MM.1S (cell line): ENCODE measurements around the gene SLC11A1.

ENCODE experiments used
- DNase-seq: peaks from one replicate; pipeline ENCODE4 v3.0.0-alpha.2; 2015
- H2AFZ ChIP-seq: fragments of 300-600 bp; sonication (generic); 2 replicates; pipeline ENCODE4 v1.6.0; 2016; ENCODE audit warnings: antibody characterized with exemption, low read length
- H3F3A ChIP-seq: fragments of 300-600 bp; sonication (generic); 2 replicates; pipeline ENCODE4 v1.6.1; 2016; ENCODE audit warnings: mild to moderate bottlenecking, antibody characterized with exemption, low read length, moderate library complexity, mixed read lengths; ENCODE audit not compliant: insufficient read depth
- H3K27ac ChIP-seq: fragments of 300-600 bp; sonication (generic); 2 replicates; pipeline ENCODE4 v1.5.1; 2016; ENCODE audit warnings: mild to moderate bottlenecking, low read length
- H3K27me3 ChIP-seq: fragments of 300-600 bp; sonication (generic); replicated peaks from 2 replicates; pipeline ENCODE4 v1.6.0; 2016; ENCODE audit warnings: low read length; ENCODE audit not compliant: insufficient read depth
- H3K36me3 ChIP-seq: fragments of 300-600 bp; sonication (generic); replicated peaks from 2 replicates; pipeline ENCODE4 v1.6.1; 2016; ENCODE audit warnings: mild to moderate bottlenecking, low read length, mixed read lengths; ENCODE audit not compliant: insufficient read depth
- H3K4me1 ChIP-seq: fragments of 300-600 bp; sonication (generic); 2 replicates; pipeline ENCODE4 v1.6.1; 2016; ENCODE audit warnings: low read length, mixed read lengths
- H3K4me2 ChIP-seq: fragments of 300-600 bp; sonication (generic); 2 replicates; pipeline ENCODE4 v1.6.0; 2016; ENCODE audit warnings: low read depth, low read length
- H3K4me3 ChIP-seq: fragments of 300-600 bp; sonication (generic); 2 replicates; pipeline ENCODE4 v1.5.1; 2016; ENCODE audit warnings: low read length, mixed read lengths
- H3K79me2 ChIP-seq: fragments of 300-600 bp; sonication (generic); 2 replicates; pipeline ENCODE4 v1.6.1; 2016; ENCODE audit warnings: mixed run types, low read length, mixed read lengths
- H3K9ac ChIP-seq: fragments of 300-600 bp; sonication (generic); 2 replicates; pipeline ENCODE4 v1.6.1; 2016; ENCODE audit warnings: low read length, mixed read lengths
- H3K9me2 ChIP-seq: fragments of 300-600 bp; sonication (generic); replicated peaks from 2 replicates; pipeline ENCODE4 v1.6.1; 2016; ENCODE audit warnings: mild to moderate bottlenecking, low read length, mixed read lengths; ENCODE audit not compliant: insufficient read depth
- H3K9me3 ChIP-seq: fragments of 300-600 bp; sonication (generic); replicated peaks from 2 replicates; pipeline ENCODE4 v1.6.1; 2016; ENCODE audit warnings: mild to moderate bottlenecking, low read length, mixed read lengths; ENCODE audit not compliant: insufficient read depth
- H4K20me1 ChIP-seq: fragments of 300-600 bp; sonication (generic); 2 replicates; pipeline ENCODE4 v1.6.1; 2016; ENCODE audit warnings: mild to moderate bottlenecking, low read length, moderate library complexity, mixed read lengths; ENCODE audit not compliant: insufficient read depth
- EZH2 ChIP-seq: fragments of 300-600 bp; sonication (generic); optimal IDR thresholded peaks from 2 replicates; pipeline ENCODE3; 2017; ENCODE audit warnings: low read depth, mild to moderate bottlenecking, antibody characterized with exemption, low read length, mixed read lengths
- EZH2phosphoT487 ChIP-seq: fragments of 300-600 bp; sonication (generic); IDR thresholded peaks from 2 replicates; pipeline ENCODE4 v1.6.1; 2018; ENCODE audit warnings: antibody characterized with exemption, low read length
- TF ChIP-seq, protein P1 (sequence below): fragments of 300-600 bp; sonication (generic); IDR thresholded peaks from 2 replicates; pipeline ENCODE4 v1.5.1; 2016; ENCODE audit warnings: antibody characterized with exemption, low read length, mixed read lengths

SLC11A1 gene

GRCh38 chr2:218391202-218391601 lies 9.1 kb downstream of the SLC11A1 start:
- H3K9ac ChIP-seq: no peak overlapping the region
- H2AFZ ChIP-seq: no peak overlapping the region
- DNase-seq: no peak
- H3K4me2 ChIP-seq: no peak overlapping the region
- H3K27me3 ChIP-seq: peaks cover 7% of the 10 kb centered on the region; the same call in 1 of the 2 replicates
- no peaks in the 10 kb centered on the region for H3F3A ChIP-seq
- H3K9me3 ChIP-seq: no peaks in the 10 kb centered on the region
- no peaks in the 10 kb centered on the region for H3K36me3 ChIP-seq
- H3K9me2 ChIP-seq: no peaks in the 10 kb centered on the region
- H3K4me1 ChIP-seq: no peaks in the 10 kb centered on the region
- no peaks in the 10 kb centered on the region for H4K20me1 ChIP-seq
- TF ChIP-seq, protein P1, sequence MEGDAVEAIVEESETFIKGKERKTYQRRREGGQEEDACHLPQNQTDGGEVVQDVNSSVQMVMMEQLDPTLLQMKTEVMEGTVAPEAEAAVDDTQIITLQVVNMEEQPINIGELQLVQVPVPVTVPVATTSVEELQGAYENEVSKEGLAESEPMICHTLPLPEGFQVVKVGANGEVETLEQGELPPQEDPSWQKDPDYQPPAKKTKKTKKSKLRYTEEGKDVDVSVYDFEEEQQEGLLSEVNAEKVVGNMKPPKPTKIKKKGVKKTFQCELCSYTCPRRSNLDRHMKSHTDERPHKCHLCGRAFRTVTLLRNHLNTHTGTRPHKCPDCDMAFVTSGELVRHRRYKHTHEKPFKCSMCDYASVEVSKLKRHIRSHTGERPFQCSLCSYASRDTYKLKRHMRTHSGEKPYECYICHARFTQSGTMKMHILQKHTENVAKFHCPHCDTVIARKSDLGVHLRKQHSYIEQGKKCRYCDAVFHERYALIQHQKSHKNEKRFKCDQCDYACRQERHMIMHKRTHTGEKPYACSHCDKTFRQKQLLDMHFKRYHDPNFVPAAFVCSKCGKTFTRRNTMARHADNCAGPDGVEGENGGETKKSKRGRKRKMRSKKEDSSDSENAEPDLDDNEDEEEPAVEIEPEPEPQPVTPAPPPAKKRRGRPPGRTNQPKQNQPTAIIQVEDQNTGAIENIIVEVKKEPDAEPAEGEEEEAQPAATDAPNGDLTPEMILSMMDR: no peak
- no peak for TF ChIP-seq EZH2phosphoT487
- no peak overlapping the region for H3K4me3 ChIP-seq
- H3K79me2 ChIP-seq: no peaks in the 10 kb centered on the region
- no peak overlapping the region for H3K27ac ChIP-seq

GRCh38 chr2:218392459-218392858 lies 10.4 kb downstream of the SLC11A1 start:
- Histone ChIP-seq H3K4me1 (peaks cover 7% of the 10 kb centered on the region; the same call in 1 of the 2 replicates), H3K4me3 (no peak overlapping the region), H3K9me3 (no peaks in the 10 kb centered on the region), H3K9ac (no peak overlapping the region), H4K20me1 (no peaks in the 10 kb centered on the region), H3K79me2 (no peaks in the 10 kb centered on the region), H3F3A (no peaks in the 10 kb centered on the region), H3K4me2 (no peak overlapping the region), H3K36me3 (no peaks in the 10 kb centered on the region), H2AFZ (no peak overlapping the region), H3K9me2 (no peaks in the 10 kb centered on the region), H3K27me3 (peaks cover 9% of the 10 kb centered on the region), H3K27ac (no peak overlapping the region)
- DNase-seq: no peak
- TF ChIP-seq EZH2: no peak
- TF ChIP-seq EZH2phosphoT487: no peak
- TF ChIP-seq, protein P1: no peak

DNA sequence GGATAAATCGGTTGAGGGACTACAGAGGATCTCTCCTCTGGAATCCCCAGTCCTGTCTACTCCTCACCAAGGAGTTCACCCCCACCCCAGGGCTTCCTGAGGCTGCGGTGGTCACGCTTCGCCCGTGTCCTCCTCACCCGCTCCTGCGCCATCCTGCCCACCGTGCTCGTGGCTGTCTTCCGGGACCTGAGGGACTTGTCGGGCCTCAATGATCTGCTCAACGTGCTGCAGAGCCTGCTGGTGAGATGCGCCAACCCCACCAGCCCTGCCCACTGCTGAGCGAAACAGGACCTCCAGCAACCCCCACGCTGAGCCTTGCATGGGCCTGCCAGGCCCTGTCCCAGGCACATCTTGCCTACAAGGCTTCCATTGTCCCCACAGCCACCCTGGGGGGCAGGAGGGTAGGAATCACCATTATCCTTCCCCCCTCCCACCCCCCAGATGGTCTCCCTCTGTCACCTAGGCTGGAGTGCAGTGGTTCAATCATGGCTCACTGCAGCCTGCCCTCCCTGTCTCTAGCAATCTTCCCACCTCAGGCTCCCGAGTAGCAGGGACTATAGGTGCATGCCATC lies 10.9 kb downstream of the SLC11A1 start:
- H4K20me1 ChIP-seq: no peaks in the 10 kb centered on the region
- no peak overlapping the region for H2AFZ ChIP-seq
- H3K79me2 ChIP-seq: no peaks in the 10 kb centered on the region
- DNase-seq: no peak
- TF ChIP-seq EZH2 (no peak), EZH2phosphoT487 (no peak)
- TF ChIP-seq, protein P1: no peak
- H3K4me3 ChIP-seq: no peak overlapping the region
- H3F3A ChIP-seq: no peaks in the 10 kb centered on the region
- no peak overlapping the region for H3K4me2 ChIP-seq
- H3K9me3 ChIP-seq: no peaks in the 10 kb centered on the region
- no peaks in the 10 kb centered on the region for H3K36me3 ChIP-seq
- no peaks in the 10 kb centered on the region for H3K9me2 ChIP-seq
- H3K27ac ChIP-seq: no peak overlapping the region
- H3K4me1 ChIP-seq: peaks cover 7% of the 10 kb centered on the region; the same call in 1 of the 2 replicates
- H3K9ac ChIP-seq: no peak overlapping the region
- H3K27me3 ChIP-seq: peaks cover 14% of the 10 kb centered on the region
